K562 (cell line): ENCODE data around the gene FXYD4. TPM values are rescaled to one million over a fixed set of nuclear protein-coding genes. Genes with fewer than 3 reads are reported as not detected.

Source experiments
- BCOR ChIP-seq: fragments of 450-650 bp; IDR thresholded peaks from 2 replicates; pipeline ENCODE4 v1.6.1; 2016
- HNRNPK ChIP-seq: fragments of 200-400 bp; formaldehyde crosslinking; IDR thresholded peaks from one replicate; pipeline ENCODE4 v1.6.1; 2018; ENCODE audit warnings: mild to moderate bottlenecking, low read depth, low read length; ENCODE audit not compliant: poor library complexity, severe bottlenecking
- LEF1 ChIP-seq: fragments of 450-650 bp; IDR thresholded peaks from 2 replicates; pipeline ENCODE4 v1.6.1; 2016; ENCODE audit warnings: mild to moderate bottlenecking
- NELFE ChIP-seq: IDR thresholded peaks from 2 replicates; pipeline ENCODE4 v1.6.1; 2011; ENCODE audit warnings: mild to moderate bottlenecking; ENCODE audit not compliant: insufficient read depth, insufficient read length
- SP2 ChIP-seq: IDR thresholded peaks from 2 replicates; pipeline ENCODE4 v1.6.1; 2011; ENCODE audit warnings: mild to moderate bottlenecking, low read depth, low read length, moderate library complexity; ENCODE audit not compliant: poor library complexity, severe bottlenecking; ENCODE audit errors: extremely low read depth
- TBP ChIP-seq: optimal IDR thresholded peaks from 2 replicates; pipeline ENCODE3; 2011; ENCODE audit warnings: low read depth, low read length, improper control_type of control experiment
- ZNF77 ChIP-seq: fragments of 250-450 bp; sonication (Bioruptor Pico); IDR thresholded peaks from 2 replicates; pipeline ENCODE4 v1.5.0; 2020
- polyA plus RNA-seq, 8 experiments: library from polyadenylated mRNA; depleted of rRNA in 4 of 8; stranded (reverse) in 5 of 8; unstranded in 3 of 8; fragments of >200 nt; fragmentation: Nextera tagmentation in 2 of 8; fragmentation: Illumina TruSeq in 1 of 8; extraction: Ambion mirVana in 2 of 8; extraction: Trizol in 1 of 8; gene quantifications; 2 replicates each; pipeline versions ENCODE4 v1.2.1 to v1.2.3, GENCODE V29; 2011 to 2014; ENCODE audit warnings: inconsistent platforms in 1 of 8, missing spikeins in 1 of 8
- total RNA-seq, 7 experiments: library from RNA; depleted of rRNA in 6 of 7; stranded (reverse); fragments of >200 nt in 6 of 7; fragmentation: Illumina TruSeq in 2 of 7; extraction: Trizol in 2 of 7; gene quantifications; 2 replicates each; pipeline versions ENCODE4 v1.2.1 to v1.2.3, GENCODE V29; 2011 to 2021; ENCODE audit warnings: low replicate concordance in 1 of 7
- TF ChIP-seq, protein P1 (sequence below): IDR thresholded peaks from 2 replicates; pipeline ENCODE4 v1.6.1; 2012; ENCODE audit warnings: low read depth, low read length, improper control_type of control experiment, borderline replicate concordance
- TF ChIP-seq, protein P2 (sequence below): sonication (generic); formaldehyde crosslinking; IDR thresholded peaks from 2 replicates; pipeline ENCODE4 v1.8.1; 2022; ENCODE audit warnings: missing genetic modification reagents
- TF ChIP-seq, protein P3 (sequence below): fragments of 250-450 bp; sonication (Bioruptor Pico); IDR thresholded peaks from 2 replicates; pipeline ENCODE4 v1.4.0; 2020; ENCODE audit warnings: mild to moderate bottlenecking, moderate library complexity
- TF ChIP-seq, protein P4 (sequence below): fragments of 450-650 bp; IDR thresholded peaks from one replicate; pipeline ENCODE4 v1.6.1; 2018; ENCODE audit warnings: mild to moderate bottlenecking, moderate library complexity; ENCODE audit not compliant: partially characterized antibody
- TF ChIP-seq, protein P5 (sequence below): sonication (generic); formaldehyde crosslinking; IDR thresholded peaks from 2 replicates; pipeline ENCODE4 v1.8.0; 2023; ENCODE audit warnings: missing genetic modification reagents, mild to moderate bottlenecking, borderline replicate concordance

The FXYD4 gene
- total and polyA plus RNA-seq, 9 of the 15 experiments (the other 6 are each of a cell fraction or from before 2014, with no cell fraction given), result not detected

DNA sequence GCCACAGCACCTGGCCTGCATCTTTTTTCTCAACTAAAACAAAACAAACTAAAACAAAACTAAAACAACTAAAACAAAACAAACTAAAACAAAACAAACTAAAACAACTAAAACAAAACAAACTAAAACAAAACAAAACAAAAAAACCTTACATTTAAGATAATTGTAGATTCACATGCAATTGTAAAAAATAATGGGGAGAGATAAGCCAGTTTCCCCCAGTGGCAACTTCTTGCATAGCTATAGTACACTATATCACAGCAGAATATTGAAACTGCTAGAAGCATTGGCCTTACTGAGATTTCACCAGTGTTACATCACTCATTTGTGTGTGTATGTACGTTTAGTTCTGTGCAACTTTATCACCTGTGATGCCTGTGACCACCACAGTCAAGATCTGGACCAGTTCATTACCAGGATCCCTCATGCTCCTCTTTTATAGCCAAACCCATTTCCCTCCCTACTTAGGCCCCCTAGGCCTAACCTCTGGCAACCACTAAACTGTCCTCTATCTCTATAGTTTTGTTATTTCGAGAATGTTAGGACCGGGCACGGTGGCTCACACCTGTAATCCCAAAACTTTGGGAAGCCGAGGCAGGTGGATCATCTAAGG is 9.3 kb downstream of the FXYD4 start (continued):
- TF ChIP-seq, protein P1, sequence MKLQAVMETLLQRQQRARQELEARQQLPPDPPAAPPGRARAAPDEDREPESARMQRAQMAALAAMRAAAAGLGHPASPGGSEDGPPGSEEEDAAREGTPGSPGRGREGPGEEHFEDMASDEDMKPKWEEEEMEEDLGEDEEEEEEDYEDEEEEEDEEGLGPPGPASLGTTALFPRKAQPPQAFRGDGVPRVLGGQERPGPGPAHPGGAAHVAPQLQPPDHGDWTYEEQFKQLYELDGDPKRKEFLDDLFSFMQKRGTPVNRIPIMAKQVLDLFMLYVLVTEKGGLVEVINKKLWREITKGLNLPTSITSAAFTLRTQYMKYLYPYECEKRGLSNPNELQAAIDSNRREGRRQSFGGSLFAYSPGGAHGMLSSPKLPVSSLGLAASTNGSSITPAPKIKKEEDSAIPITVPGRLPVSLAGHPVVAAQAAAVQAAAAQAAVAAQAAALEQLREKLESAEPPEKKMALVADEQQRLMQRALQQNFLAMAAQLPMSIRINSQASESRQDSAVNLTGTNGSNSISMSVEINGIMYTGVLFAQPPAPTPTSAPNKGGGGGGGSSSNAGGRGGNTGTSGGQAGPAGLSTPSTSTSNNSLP, result no peak
- TF ChIP-seq SP2 (no peak), LEF1 (peak; percentile 73; the same call in 1 of the 2 replicates), ZNF77 (CRISPR knock-in tag) (no peak), BCOR (peak; percentile 4; the same call in 1 of the 2 replicates), HNRNPK (no peak), TBP (no peak), NELFE (no peak)
- TF ChIP-seq, protein P2, sequence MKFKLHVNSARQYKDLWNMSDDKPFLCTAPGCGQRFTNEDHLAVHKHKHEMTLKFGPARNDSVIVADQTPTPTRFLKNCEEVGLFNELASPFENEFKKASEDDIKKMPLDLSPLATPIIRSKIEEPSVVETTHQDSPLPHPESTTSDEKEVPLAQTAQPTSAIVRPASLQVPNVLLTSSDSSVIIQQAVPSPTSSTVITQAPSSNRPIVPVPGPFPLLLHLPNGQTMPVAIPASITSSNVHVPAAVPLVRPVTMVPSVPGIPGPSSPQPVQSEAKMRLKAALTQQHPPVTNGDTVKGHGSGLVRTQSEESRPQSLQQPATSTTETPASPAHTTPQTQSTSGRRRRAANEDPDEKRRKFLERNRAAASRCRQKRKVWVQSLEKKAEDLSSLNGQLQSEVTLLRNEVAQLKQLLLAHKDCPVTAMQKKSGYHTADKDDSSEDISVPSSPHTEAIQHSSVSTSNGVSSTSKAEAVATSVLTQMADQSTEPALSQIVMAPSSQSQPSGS (CRISPR knock-in tag), result no peak
- TF ChIP-seq, protein P3, sequence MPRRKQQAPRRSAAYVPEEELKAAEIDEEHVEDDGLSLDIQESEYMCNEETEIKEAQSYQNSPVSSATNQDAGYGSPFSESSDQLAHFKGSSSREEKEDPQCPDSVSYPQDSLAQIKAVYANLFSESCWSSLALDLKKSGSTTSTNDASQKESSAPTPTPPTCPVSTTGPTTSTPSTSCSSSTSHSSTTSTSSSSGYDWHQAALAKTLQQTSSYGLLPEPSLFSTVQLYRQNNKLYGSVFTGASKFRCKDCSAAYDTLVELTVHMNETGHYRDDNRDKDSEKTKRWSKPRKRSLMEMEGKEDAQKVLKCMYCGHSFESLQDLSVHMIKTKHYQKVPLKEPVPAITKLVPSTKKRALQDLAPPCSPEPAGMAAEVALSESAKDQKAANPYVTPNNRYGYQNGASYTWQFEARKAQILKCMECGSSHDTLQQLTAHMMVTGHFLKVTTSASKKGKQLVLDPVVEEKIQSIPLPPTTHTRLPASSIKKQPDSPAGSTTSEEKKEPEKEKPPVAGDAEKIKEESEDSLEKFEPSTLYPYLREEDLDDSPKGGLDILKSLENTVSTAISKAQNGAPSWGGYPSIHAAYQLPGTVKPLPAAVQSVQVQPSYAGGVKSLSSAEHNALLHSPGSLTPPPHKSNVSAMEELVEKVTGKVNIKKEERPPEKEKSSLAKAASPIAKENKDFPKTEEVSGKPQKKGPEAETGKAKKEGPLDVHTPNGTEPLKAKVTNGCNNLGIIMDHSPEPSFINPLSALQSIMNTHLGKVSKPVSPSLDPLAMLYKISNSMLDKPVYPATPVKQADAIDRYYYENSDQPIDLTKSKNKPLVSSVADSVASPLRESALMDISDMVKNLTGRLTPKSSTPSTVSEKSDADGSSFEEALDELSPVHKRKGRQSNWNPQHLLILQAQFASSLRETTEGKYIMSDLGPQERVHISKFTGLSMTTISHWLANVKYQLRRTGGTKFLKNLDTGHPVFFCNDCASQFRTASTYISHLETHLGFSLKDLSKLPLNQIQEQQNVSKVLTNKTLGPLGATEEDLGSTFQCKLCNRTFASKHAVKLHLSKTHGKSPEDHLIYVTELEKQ (CRISPR knock-in tag), result no peak
- TF ChIP-seq, protein P4, sequence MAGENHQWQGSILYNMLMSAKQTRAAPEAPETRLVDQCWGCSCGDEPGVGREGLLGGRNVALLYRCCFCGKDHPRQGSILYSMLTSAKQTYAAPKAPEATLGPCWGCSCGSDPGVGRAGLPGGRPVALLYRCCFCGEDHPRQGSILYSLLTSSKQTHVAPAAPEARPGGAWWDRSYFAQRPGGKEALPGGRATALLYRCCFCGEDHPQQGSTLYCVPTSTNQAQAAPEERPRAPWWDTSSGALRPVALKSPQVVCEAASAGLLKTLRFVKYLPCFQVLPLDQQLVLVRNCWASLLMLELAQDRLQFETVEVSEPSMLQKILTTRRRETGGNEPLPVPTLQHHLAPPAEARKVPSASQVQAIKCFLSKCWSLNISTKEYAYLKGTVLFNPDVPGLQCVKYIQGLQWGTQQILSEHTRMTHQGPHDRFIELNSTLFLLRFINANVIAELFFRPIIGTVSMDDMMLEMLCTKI, result no peak
- TF ChIP-seq, protein P5, sequence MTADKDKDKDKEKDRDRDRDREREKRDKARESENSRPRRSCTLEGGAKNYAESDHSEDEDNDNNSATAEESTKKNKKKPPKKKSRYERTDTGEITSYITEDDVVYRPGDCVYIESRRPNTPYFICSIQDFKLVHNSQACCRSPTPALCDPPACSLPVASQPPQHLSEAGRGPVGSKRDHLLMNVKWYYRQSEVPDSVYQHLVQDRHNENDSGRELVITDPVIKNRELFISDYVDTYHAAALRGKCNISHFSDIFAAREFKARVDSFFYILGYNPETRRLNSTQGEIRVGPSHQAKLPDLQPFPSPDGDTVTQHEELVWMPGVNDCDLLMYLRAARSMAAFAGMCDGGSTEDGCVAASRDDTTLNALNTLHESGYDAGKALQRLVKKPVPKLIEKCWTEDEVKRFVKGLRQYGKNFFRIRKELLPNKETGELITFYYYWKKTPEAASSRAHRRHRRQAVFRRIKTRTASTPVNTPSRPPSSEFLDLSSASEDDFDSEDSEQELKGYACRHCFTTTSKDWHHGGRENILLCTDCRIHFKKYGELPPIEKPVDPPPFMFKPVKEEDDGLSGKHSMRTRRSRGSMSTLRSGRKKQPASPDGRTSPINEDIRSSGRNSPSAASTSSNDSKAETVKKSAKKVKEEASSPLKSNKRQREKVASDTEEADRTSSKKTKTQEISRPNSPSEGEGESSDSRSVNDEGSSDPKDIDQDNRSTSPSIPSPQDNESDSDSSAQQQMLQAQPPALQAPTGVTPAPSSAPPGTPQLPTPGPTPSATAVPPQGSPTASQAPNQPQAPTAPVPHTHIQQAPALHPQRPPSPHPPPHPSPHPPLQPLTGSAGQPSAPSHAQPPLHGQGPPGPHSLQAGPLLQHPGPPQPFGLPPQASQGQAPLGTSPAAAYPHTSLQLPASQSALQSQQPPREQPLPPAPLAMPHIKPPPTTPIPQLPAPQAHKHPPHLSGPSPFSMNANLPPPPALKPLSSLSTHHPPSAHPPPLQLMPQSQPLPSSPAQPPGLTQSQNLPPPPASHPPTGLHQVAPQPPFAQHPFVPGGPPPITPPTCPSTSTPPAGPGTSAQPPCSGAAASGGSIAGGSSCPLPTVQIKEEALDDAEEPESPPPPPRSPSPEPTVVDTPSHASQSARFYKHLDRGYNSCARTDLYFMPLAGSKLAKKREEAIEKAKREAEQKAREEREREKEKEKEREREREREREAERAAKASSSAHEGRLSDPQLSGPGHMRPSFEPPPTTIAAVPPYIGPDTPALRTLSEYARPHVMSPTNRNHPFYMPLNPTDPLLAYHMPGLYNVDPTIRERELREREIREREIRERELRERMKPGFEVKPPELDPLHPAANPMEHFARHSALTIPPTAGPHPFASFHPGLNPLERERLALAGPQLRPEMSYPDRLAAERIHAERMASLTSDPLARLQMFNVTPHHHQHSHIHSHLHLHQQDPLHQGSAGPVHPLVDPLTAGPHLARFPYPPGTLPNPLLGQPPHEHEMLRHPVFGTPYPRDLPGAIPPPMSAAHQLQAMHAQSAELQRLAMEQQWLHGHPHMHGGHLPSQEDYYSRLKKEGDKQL (CRISPR knock-in tag), result no peak
